Sigmoid colon (tissue), 7 donors: Measurements from ENCODE around the gene SLC51A. TPM values are rescaled to one million over a fixed set of nuclear protein-coding genes. Genes with fewer than 3 reads are reported as not detected.

Experiments used
- DNase-seq: peaks from one replicate; pipeline ENCODE4 v3.0.0-alpha.2; 2019
- H3K27ac ChIP-seq, 4 donors: fragments of 200-600 bp; sonication (generic); one replicate each; pipeline ENCODE4 v1.5.1; 2016 to 2019; ENCODE audit warnings: mild to moderate bottlenecking in 1 of 4
- H3K27me3 ChIP-seq, 3 donors: fragments of 200-600 bp; sonication (generic); one replicate each; pipeline ENCODE4 v1.5.1; 2019; ENCODE audit warnings: mild to moderate bottlenecking in 1 of 3
- H3K36me3 ChIP-seq, 4 donors: fragments of 200-600 bp; sonication (generic); one replicate each; pipeline ENCODE4 v1.5.1; 2016 to 2019
- H3K4me1 ChIP-seq, 4 donors: fragments of 200-600 bp; sonication (generic); one replicate each; pipeline ENCODE4 v1.5.1; 2017 to 2019
- H3K4me3 ChIP-seq, 4 donors: fragments of 200-600 bp; sonication (generic); one replicate each; pipeline ENCODE4 v1.5.1; 2017 to 2019; ENCODE audit warnings: mild to moderate bottlenecking in 2 of 4, moderate library complexity in 1 of 4
- H3K9me3 ChIP-seq, 4 donors: fragments of 200-600 bp in 3 of 4; sonication (generic) in 3 of 4; one replicate each; pipeline versions ENCODE4 v1.5.1 to v1.6.1; 2013 to 2019
- EP300 ChIP-seq, 4 donors: sonication (generic); formaldehyde crosslinking; IDR thresholded peaks; one replicate each; pipeline ENCODE4 v1.6.1; 2017; ENCODE audit warnings: antibody characterized with exemption in 4 of 4
- POLR2A ChIP-seq, 2 donors: fragments of 450-650 bp; IDR thresholded peaks; one replicate each; pipeline ENCODE4 v1.6.1; 2016; ENCODE audit warnings: antibody characterized with exemption in 2 of 2, mild to moderate bottlenecking in 2 of 2, moderate library complexity in 2 of 2
- POLR2AphosphoS5 ChIP-seq, 4 donors: sonication (generic); formaldehyde crosslinking; IDR thresholded peaks; one replicate each; pipeline ENCODE4 v1.6.1; 2017; ENCODE audit warnings: antibody characterized with exemption in 4 of 4
- WGBS, 2 donors: extraction: QIAGEN DNeasy Blood & Tissue Kit; methylation state at CpG; one replicate each; pipeline ENCODE4 v1.1.7; 2013; 5-methylcytosine and 5-hydroxymethylcytosine counted together
- intact Hi-C: fragments of 100-400 bp; cut with DNase I; formaldehyde crosslinking; loops from one replicate; pipeline ENCODE4 v1.15.1; 2023
- polyA plus RNA-seq, 3 donors: library from polyadenylated mRNA; stranded (reverse); fragments of 200-250 nt; gene quantifications; one replicate each; pipeline ENCODE4 v1.2.3, GENCODE V29; 2013
- total RNA-seq, 4 donors: library from RNA; depleted of rRNA; stranded (reverse); fragments of >200 nt; gene quantifications; one replicate each; pipeline ENCODE4 v1.1.0, GENCODE V29; 2016
- TF ChIP-seq, protein P1 (sequence below), 4 experiments: fragments of 450-650 bp in 3 of 4; fragments of 200-600 bp in 1 of 4; IDR thresholded peaks; one replicate each; pipeline ENCODE4 v1.5.1; 2016 to 2019; ENCODE audit warnings: antibody characterized with exemption in 4 of 4, mild to moderate bottlenecking in 3 of 4, moderate library complexity in 2 of 4
- donor health status: healthy with polysubstance abuse.
- donor health status: Bipolar disorder and iron deficiency.
- donor health status: healthy.

The SLC51A gene
- total and polyA plus RNA-seq, 7 donors, result 7.8 to 22.7 (median 11.1) TPM; not detected in 4

DNA sequence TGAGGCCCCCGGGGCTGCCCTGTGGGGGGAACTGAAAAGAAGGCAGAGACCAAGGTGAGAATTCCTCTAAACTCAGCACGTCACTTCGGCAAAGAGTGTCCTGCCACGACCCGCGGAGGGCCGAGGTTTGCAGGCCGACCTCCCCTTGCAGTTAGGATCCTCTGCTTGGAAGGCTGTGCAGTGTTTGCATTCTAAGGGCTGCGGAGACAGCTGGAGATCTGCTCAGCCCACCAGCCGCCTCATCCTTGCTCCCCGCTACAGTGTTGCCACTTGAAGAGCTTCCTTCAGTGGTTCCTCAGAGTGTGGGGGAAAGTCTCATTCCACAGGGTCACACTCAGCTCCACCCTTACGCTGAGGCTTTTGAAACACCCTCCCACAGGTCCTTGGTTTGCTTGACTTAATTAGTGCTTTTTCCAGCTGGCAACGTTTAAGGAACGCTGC, 10.8 kb downstream of the SLC51A start:
- Histone ChIP-seq H3K36me3 (no peaks in the 10 kb centered on the region), H3K4me1 (peaks cover 0 to 5% (median 0%) of the 10 kb centered on the region in 4 donors), H3K27ac (no peak overlapping the region), H3K27me3 (peaks cover 0 to 15% (median 0%) of the 10 kb centered on the region in 3 donors), H3K4me3 (no peak overlapping the region), H3K9me3 (no peaks in the 10 kb centered on the region)
- 78 to 85% methylated on average over 14 of the region's 14 CpGs for WGBS, 2 donors
- peak; percentile 48 for DNase-seq
- intact Hi-C loops, result no loop called here
- TF ChIP-seq POLR2A (IDR thresholded peaks at IDR 0.05), result no peak
- TF ChIP-seq, protein P1, sequence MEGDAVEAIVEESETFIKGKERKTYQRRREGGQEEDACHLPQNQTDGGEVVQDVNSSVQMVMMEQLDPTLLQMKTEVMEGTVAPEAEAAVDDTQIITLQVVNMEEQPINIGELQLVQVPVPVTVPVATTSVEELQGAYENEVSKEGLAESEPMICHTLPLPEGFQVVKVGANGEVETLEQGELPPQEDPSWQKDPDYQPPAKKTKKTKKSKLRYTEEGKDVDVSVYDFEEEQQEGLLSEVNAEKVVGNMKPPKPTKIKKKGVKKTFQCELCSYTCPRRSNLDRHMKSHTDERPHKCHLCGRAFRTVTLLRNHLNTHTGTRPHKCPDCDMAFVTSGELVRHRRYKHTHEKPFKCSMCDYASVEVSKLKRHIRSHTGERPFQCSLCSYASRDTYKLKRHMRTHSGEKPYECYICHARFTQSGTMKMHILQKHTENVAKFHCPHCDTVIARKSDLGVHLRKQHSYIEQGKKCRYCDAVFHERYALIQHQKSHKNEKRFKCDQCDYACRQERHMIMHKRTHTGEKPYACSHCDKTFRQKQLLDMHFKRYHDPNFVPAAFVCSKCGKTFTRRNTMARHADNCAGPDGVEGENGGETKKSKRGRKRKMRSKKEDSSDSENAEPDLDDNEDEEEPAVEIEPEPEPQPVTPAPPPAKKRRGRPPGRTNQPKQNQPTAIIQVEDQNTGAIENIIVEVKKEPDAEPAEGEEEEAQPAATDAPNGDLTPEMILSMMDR (IDR thresholded peaks at IDR 0.05), result no peak
- TF ChIP-seq EP300 (IDR thresholded peaks at IDR 0.05), result no peak
- TF ChIP-seq POLR2AphosphoS5 (IDR thresholded peaks at IDR 0.05), result no peak

DNA sequence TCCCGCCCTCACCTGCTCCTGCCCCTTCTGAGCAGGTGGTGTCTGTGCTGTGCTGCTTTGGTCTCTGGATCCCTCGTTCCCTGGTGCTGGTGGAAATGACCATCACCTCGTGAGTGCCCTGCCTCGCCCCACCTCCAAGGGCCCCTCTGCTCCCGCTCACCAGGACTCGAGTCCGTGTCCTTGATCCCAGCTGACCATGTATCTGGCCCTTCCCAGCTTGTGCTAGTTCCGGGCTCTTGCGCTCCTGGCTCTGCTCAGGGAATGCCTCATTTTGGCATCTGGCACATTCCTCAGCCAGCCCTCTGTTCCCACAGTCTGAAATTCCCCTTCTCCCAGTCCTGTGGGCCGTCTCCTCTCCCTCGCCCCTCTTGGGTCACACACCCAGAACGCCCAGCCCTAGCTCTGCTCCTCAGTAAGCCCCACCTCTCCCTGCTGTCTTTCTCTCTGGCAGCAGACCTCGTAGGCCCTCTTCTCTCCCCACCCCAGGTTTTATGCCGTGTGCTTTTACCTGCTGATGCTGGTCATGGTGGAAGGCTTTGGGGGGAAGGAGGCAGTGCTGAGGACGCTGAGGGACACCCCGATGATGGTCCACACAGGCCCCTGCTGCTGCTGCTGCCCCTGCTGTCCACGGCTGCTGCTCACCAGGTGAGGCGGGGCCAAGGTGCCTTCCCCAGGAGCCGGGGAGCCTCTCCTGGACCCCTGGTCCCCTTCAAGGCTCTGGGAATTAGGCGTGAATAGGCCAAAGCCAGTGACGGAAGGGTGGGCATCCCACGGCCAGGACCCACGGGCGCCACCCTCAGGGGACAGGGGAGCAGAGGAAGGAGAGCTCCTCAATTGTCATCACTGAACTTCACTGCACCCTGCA, 11.5 kb downstream of the SLC51A start:
- Histone ChIP-seq H3K36me3 (no peaks in the 10 kb centered on the region), H3K9me3 (no peaks in the 10 kb centered on the region), H3K27ac (no peak overlapping the region), H3K27me3 (peaks cover 0 to 15% (median 0%) of the 10 kb centered on the region in 3 donors), H3K4me1 (peaks cover 0 to 5% (median 0%) of the 10 kb centered on the region in 4 donors), H3K4me3 (no peak overlapping the region)
- DNase-seq, result peak; percentile 42
- TF ChIP-seq, protein P1 (IDR thresholded peaks at IDR 0.05), result no peak
- TF ChIP-seq EP300 (IDR thresholded peaks at IDR 0.05), result no peak
- no peak for TF ChIP-seq POLR2AphosphoS5 (IDR thresholded peaks at IDR 0.05)
- no peak for TF ChIP-seq POLR2A (IDR thresholded peaks at IDR 0.05)
- intact Hi-C loops, result no loop called here
- WGBS, 2 donors, result 57 to 67% methylated on average over 24 of the region's 24 CpGs

DNA sequence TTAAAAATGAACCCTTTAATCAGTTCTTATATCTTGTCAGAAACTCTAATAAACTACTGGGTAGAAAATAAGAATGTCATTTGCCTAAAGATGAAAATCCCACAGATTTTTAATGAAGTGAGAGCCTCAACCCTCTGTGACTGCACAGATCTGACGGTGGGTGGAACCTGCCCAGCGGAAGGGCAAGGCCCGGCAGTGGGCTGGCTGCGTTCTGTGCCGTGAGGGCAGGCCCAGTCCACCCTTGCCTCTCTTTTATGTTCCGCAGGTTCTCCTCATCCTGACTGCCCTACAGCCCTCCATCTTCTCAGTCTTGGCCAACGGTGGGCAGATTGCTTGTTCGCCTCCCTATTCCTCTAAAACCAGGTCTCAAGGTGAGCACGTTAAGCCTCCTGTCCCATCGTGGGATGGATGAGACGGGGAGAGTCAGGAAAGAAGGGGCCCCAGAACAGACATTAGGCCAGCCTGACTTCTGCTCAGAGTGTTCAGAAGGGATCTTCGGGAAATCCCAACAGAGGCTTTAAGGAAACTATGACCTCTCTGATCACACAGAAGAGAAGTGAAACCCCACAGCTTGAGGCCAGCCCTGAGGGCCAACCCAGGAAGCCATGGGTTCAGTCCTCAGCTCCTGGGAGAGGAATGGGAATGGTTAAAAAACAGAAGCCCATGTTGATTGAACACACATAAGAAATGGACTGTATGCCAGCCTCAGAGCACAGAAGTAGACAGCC, 16.0 kb downstream of the SLC51A start:
- Histone ChIP-seq H3K9me3 (no peaks in the 10 kb centered on the region), H3K4me1 (peaks cover 0 to 5% (median 0%) of the 10 kb centered on the region in 4 donors), H3K4me3 (no peak overlapping the region), H3K36me3 (peaks cover 0 to 7% (median 3%) of the 10 kb centered on the region in 4 donors), H3K27me3 (peaks cover 0 to 5% (median 0%) of the 10 kb centered on the region in 3 donors), H3K27ac (no peak overlapping the region)
- DNase-seq, result no peak
- TF ChIP-seq, protein P1 (IDR thresholded peaks at IDR 0.05), result no peak
- TF ChIP-seq POLR2AphosphoS5 (IDR thresholded peaks at IDR 0.05) (no peak), POLR2A (IDR thresholded peaks at IDR 0.05) (no peak), EP300 (IDR thresholded peaks at IDR 0.05) (no peak)
- intact Hi-C loops, result no loop called here
- 93 to 95% methylated on average over 12 of the region's 12 CpGs for WGBS, 2 donors

DNA sequence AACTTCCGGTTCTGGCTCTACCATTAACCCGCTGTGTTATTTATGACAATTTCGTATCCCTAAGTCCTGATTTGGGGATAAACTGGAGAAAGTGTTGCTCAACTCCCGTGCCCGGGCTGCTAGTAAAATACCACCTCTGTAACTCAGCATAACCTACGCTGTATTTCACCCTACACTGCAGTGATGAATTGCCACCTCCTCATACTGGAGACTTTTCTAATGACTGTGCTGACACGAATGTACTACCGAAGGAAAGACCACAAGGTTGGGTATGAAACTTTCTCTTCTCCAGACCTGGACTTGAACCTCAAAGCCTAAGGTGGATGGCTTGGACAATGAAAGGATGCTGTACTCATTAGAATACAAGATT, 16.5 kb downstream of the SLC51A start:
- Histone ChIP-seq H3K4me1 (peaks cover 0 to under 1% (median 0%) of the 10 kb centered on the region in 4 donors), H3K36me3 (peaks cover 3 to 12% (median 7%) of the 10 kb centered on the region in 4 donors), H3K9me3 (no peaks in the 10 kb centered on the region), H3K27me3 (no peaks in the 10 kb centered on the region), H3K27ac (no peak overlapping the region), H3K4me3 (no peak overlapping the region)
- WGBS, 2 donors, result 84 to 94% methylated on average over 8 of the region's 8 CpGs
- DNase-seq, result no peak
- intact Hi-C loops, result no loop called here
- no peak for TF ChIP-seq POLR2A (IDR thresholded peaks at IDR 0.05)
- TF ChIP-seq EP300 (IDR thresholded peaks at IDR 0.05), result no peak
- TF ChIP-seq, protein P1 (IDR thresholded peaks at IDR 0.05), result no peak
- no peak for TF ChIP-seq POLR2AphosphoS5 (IDR thresholded peaks at IDR 0.05)
